Measurements from ENCODE around the gene ATXN2L. TPM values are rescaled to one million over a fixed set of nuclear protein-coding genes. Genes with fewer than 3 reads are reported as not detected.
A peak's percentile ranks its signal among the peaks of the same experiment; 100 is the strongest.
"Not testable (repeated sequence)": the region's sequence is repeated elsewhere in the genome, so short reads cannot be mapped to it uniquely, and the experiment has no call there.

The ATXN2L gene
- total RNA-seq, 1 donor: 62.6 TPM

GRCh38 chr16:28880589-28880915 lies 57.8 kb downstream of the ATXN2L start:
- Histone ChIP-seq H3K36me3 (ENCODE audit: insufficient read depth, low read length) (no peaks in the 10 kb centered on the region), H3K79me2 (ENCODE audit: insufficient read depth, low read length) (no peaks in the 10 kb centered on the region), H3K4me1 (ENCODE audit: insufficient read depth, low read length) (peaks cover 14% of the 10 kb centered on the region), H3K4me2 (ENCODE audit: insufficient read depth, low read length) (peak overlapping the region; percentile 92), H3K27ac (ENCODE audit: low read depth, low read length) (no peak overlapping the region), H2AFZ (ENCODE audit: low read length) (peak overlapping the region; percentile 78), H3K4me3 (ENCODE audit: insufficient read depth, low read length) (peak overlapping the region; percentile 78), H3K9me3 (ENCODE audit: low read depth, low read length) (no peaks in the 10 kb centered on the region), H4K20me1 (ENCODE audit: insufficient read depth, low read length) (no peaks in the 10 kb centered on the region), H3K27me3 (ENCODE audit: insufficient read depth, low read length) (no peaks in the 10 kb centered on the region)
- TF ChIP-seq CTCF (IDR thresholded peaks at IDR 0.05; ENCODE audit: extremely low read depth, low read depth, low read length): no peak
- no peak for DNase-seq (ENCODE audit: insufficient read length, low spot score, missing footprints)

- no peak overlapping the region for H3K4me2 ChIP-seq (ENCODE audit: insufficient read depth, low read length)
- H4K20me1 ChIP-seq (ENCODE audit: insufficient read depth, low read length): no peaks in the 10 kb centered on the region
- H3K27me3 ChIP-seq (ENCODE audit: insufficient read depth, low read length): no peaks in the 10 kb centered on the region
Observed at GRCh38 chr16:28880955-28881354, 58.2 kb downstream of the ATXN2L start.

GRCh38 chr16:28881565-28881964 lies 58.8 kb downstream of the ATXN2L start:
- not testable (repeated sequence) for H3K36me3 ChIP-seq (ENCODE audit: insufficient read depth, low read length); H4K20me1 ChIP-seq (ENCODE audit: insufficient read depth, low read length); DNase-seq (ENCODE audit: insufficient read length, low spot score, missing footprints); H3K4me2 ChIP-seq (ENCODE audit: insufficient read depth, low read length); H3K27me3 ChIP-seq (ENCODE audit: insufficient read depth, low read length); H3K79me2 ChIP-seq (ENCODE audit: insufficient read depth, low read length); H2AFZ ChIP-seq (ENCODE audit: low read length); H3K9me3 ChIP-seq (ENCODE audit: low read depth, low read length); H3K27ac ChIP-seq (ENCODE audit: low read depth, low read length); H3K4me3 ChIP-seq (ENCODE audit: insufficient read depth, low read length)
- H3K4me1 ChIP-seq (ENCODE audit: insufficient read depth, low read length): peaks cover 14% of the 10 kb centered on the region

More at GRCh38 chr16:28880955-28881354, 58.2 kb downstream of the ATXN2L start:
- Histone ChIP-seq H3K4me3 (ENCODE audit: insufficient read depth, low read length) (no peak overlapping the region), H3K27ac (ENCODE audit: low read depth, low read length) (no peak overlapping the region), H3K4me1 (ENCODE audit: insufficient read depth, low read length) (peaks cover 14% of the 10 kb centered on the region), H2AFZ (ENCODE audit: low read length) (no peak overlapping the region), H3K36me3 (ENCODE audit: insufficient read depth, low read length) (no peaks in the 10 kb centered on the region), H3K79me2 (ENCODE audit: insufficient read depth, low read length) (no peaks in the 10 kb centered on the region), H3K9me3 (ENCODE audit: low read depth, low read length) (no peaks in the 10 kb centered on the region)
- peak; percentile 83 for DNase-seq (ENCODE audit: insufficient read length, low spot score, missing footprints)
- no peak for TF ChIP-seq CTCF (IDR thresholded peaks at IDR 0.05; ENCODE audit: extremely low read depth, low read depth, low read length)

- Histone ChIP-seq H3K79me2 (ENCODE audit: insufficient read depth, low read length) (no peaks in the 10 kb centered on the region), H3K4me2 (ENCODE audit: insufficient read depth, low read length) (no peak overlapping the region), H3K9me3 (ENCODE audit: low read depth, low read length) (no peaks in the 10 kb centered on the region), H4K20me1 (ENCODE audit: insufficient read depth, low read length) (no peaks in the 10 kb centered on the region), H3K4me1 (ENCODE audit: insufficient read depth, low read length) (peaks cover 14% of the 10 kb centered on the region), H3K36me3 (ENCODE audit: insufficient read depth, low read length) (no peaks in the 10 kb centered on the region), H3K4me3 (ENCODE audit: insufficient read depth, low read length) (no peak overlapping the region), H3K27me3 (ENCODE audit: insufficient read depth, low read length) (no peaks in the 10 kb centered on the region), H3K27ac (ENCODE audit: low read depth, low read length) (no peak overlapping the region), H2AFZ (ENCODE audit: low read length) (no peak overlapping the region)
- DNase-seq (ENCODE audit: insufficient read length, low spot score, missing footprints): peak; percentile 59
- TF ChIP-seq CTCF (IDR thresholded peaks at IDR 0.05; ENCODE audit: extremely low read depth, low read depth, low read length): no peak
Observed at GRCh38 chr16:28882551-28883160, 59.9 kb downstream of the ATXN2L start.
